Smooth muscle cell (in vitro differentiated cells): Measurements from ENCODE around the gene NLGN4X. TPM values are rescaled to one million over a fixed set of nuclear protein-coding genes. Genes with fewer than 3 reads are reported as not detected.

Experiments
- DNase-seq: peaks from one replicate; lab custom pipeline; 2025; ENCODE audit not compliant: unreplicated experiment; lab: John Stamatoyannopoulos, UW
- H2AFZ ChIP-seq: fragments of 200-600 bp; sonication (generic); 2 replicates; pipeline ENCODE4 v1.6.0; 2016; ENCODE audit warnings: antibody characterized with exemption, low read depth, mild to moderate bottlenecking
- H3F3A ChIP-seq: fragments of 200-600 bp; sonication (generic); 2 replicates; pipeline ENCODE4 v1.6.0; 2017; ENCODE audit warnings: antibody characterized with exemption, low read depth
- H3K27ac ChIP-seq: fragments of 200-600 bp; sonication (generic); 2 replicates; pipeline ENCODE4 v1.5.1; 2016; ENCODE audit warnings: low read depth, mild to moderate bottlenecking
- H3K27me3 ChIP-seq: fragments of 200-600 bp; sonication (generic); 2 replicates; pipeline ENCODE4 v1.6.1; 2016; ENCODE audit warnings: low read depth, mild to moderate bottlenecking
- H3K36me3 ChIP-seq: fragments of 200-600 bp; sonication (generic); 2 replicates; pipeline ENCODE4 v1.5.1; 2016; ENCODE audit warnings: low read depth
- H3K4me1 ChIP-seq: fragments of 200-600 bp; sonication (generic); 2 replicates; pipeline ENCODE4 v1.5.1; 2016; ENCODE audit warnings: low read depth
- H3K4me2 ChIP-seq: fragments of 200-600 bp; sonication (generic); 2 replicates; pipeline ENCODE4 v1.6.0; 2016; ENCODE audit warnings: mild to moderate bottlenecking
- H3K4me3 ChIP-seq: fragments of 200-600 bp; sonication (generic); 2 replicates; pipeline ENCODE4 v1.5.1; 2016; ENCODE audit warnings: mild to moderate bottlenecking
- H3K79me2 ChIP-seq: fragments of 200-600 bp; sonication (generic); 2 replicates; pipeline ENCODE4 v1.6.0; 2016; ENCODE audit warnings: low read depth, mild to moderate bottlenecking
- H3K9ac ChIP-seq: fragments of 200-600 bp; sonication (generic); 2 replicates; pipeline ENCODE4 v1.6.0; 2016; ENCODE audit warnings: low read depth
- H3K9me3 ChIP-seq: fragments of 200-600 bp; sonication (generic); replicated peaks from 2 replicates; pipeline ENCODE4 v1.5.1; 2016; ENCODE audit warnings: low read depth
- H4K20me1 ChIP-seq: fragments of 200-600 bp; sonication (generic); 2 replicates; pipeline ENCODE4 v1.6.0; 2016; ENCODE audit warnings: low read depth
- CTCF ChIP-seq: fragments of 200-600 bp; sonication (generic); IDR thresholded peaks from 2 replicates; pipeline ENCODE4 v1.5.1; 2017; ENCODE audit warnings: borderline replicate concordance, mild to moderate bottlenecking, antibody characterized with exemption; ENCODE audit not compliant: insufficient read depth, poor library complexity, severe bottlenecking
- WGBS: methylation state at CpG from one replicate; pipeline ENCODE4 v1.1.7; 2016; ENCODE audit warnings: low lambda C conversion rate; 5-methylcytosine and 5-hydroxymethylcytosine counted together
- polyA plus RNA-seq: library from polyadenylated mRNA; unstranded; fragments of >200 nt; fragmentation: Nextera tagmentation; extraction: Ambion mirVana; gene quantifications from 2 replicates; pipeline ENCODE4 v1.2.1, GENCODE V29; 2016
- total RNA-seq: library from RNA; depleted of rRNA; stranded (reverse); fragments of >200 nt; gene quantifications from 2 replicates; pipeline ENCODE4 v1.2.3, GENCODE V29; 2014

The NLGN4X gene
- total and polyA plus RNA-seq, 2 experiments from 2014 or later = 1.6 to 4.7 TPM

GRCh38 chrX:6244666-6245065, 16.0 kb upstream of the NLGN4X start:
- no peaks in the 10 kb centered on the region for H3K27me3 ChIP-seq
- no peaks in the 10 kb centered on the region for H3K36me3 ChIP-seq
- H3K79me2 ChIP-seq = no peaks in the 10 kb centered on the region
- H3K27ac ChIP-seq = no peak overlapping the region
- no peak for TF ChIP-seq CTCF
- H3K9me3 ChIP-seq = no peaks in the 10 kb centered on the region
- H3F3A ChIP-seq = no peaks in the 10 kb centered on the region
- no peaks in the 10 kb centered on the region for H4K20me1 ChIP-seq
- H3K9ac ChIP-seq = no peak overlapping the region
- no peak overlapping the region for H3K4me2 ChIP-seq
- no peak overlapping the region for H2AFZ ChIP-seq
- 83% methylated on average over 6 of the region's 6 CpGs for WGBS
- no peaks in the 10 kb centered on the region for H3K4me1 ChIP-seq
- no peak for DNase-seq
- H3K4me3 ChIP-seq = no peak overlapping the region

- H3K9me3 ChIP-seq = no peaks in the 10 kb centered on the region
- no peaks in the 10 kb centered on the region for H3K36me3 ChIP-seq
- WGBS = 77% methylated on average over 3 of the region's 3 CpGs
- DNase-seq = no peak
- H3K79me2 ChIP-seq = no peaks in the 10 kb centered on the region
- no peak overlapping the region for H3K27ac ChIP-seq
- H3K27me3 ChIP-seq = no peaks in the 10 kb centered on the region
- no peaks in the 10 kb centered on the region for H3K4me1 ChIP-seq
- no peak overlapping the region for H3K4me2 ChIP-seq
- no peak overlapping the region for H3K9ac ChIP-seq
- TF ChIP-seq CTCF = no peak
- no peak overlapping the region for H3K4me3 ChIP-seq
- H2AFZ ChIP-seq = no peak overlapping the region
- no peaks in the 10 kb centered on the region for H3F3A ChIP-seq
- H4K20me1 ChIP-seq = no peaks in the 10 kb centered on the region
These were observed 9.9 kb upstream of the NLGN4X start for GRCh38 chrX:6238576-6238975.

- H3K4me3 ChIP-seq = peak overlapping the region; percentile 64
- H3K4me1 ChIP-seq = peaks cover 6% of the 10 kb centered on the region
- WGBS = 41% methylated on average over 8 of the region's 8 CpGs
- peak overlapping the region; percentile 83 for H3K4me2 ChIP-seq
- H4K20me1 ChIP-seq = no peaks in the 10 kb centered on the region
- TF ChIP-seq CTCF = no peak
- H3K36me3 ChIP-seq = no peaks in the 10 kb centered on the region
- H3F3A ChIP-seq = no peaks in the 10 kb centered on the region
- no peak overlapping the region for H3K27ac ChIP-seq
- no peak for DNase-seq
- no peak overlapping the region for H2AFZ ChIP-seq
- H3K9me3 ChIP-seq = no peaks in the 10 kb centered on the region
- H3K27me3 ChIP-seq = peaks cover 9% of the 10 kb centered on the region
- no peaks in the 10 kb centered on the region for H3K79me2 ChIP-seq
- H3K9ac ChIP-seq = no peak overlapping the region
These were observed 732 bp downstream of the NLGN4X start for GRCh38 chrX:6227935-6228334.

- TF ChIP-seq CTCF = no peak
- Histone ChIP-seq H4K20me1 (no peaks in the 10 kb centered on the region), H3K9me3 (no peaks in the 10 kb centered on the region), H3K9ac (no peak overlapping the region), H3F3A (no peaks in the 10 kb centered on the region), H2AFZ (no peak overlapping the region), H3K4me1 (peaks cover 6% of the 10 kb centered on the region), H3K79me2 (no peaks in the 10 kb centered on the region), H3K27ac (no peak overlapping the region), H3K36me3 (no peaks in the 10 kb centered on the region), H3K4me2 (peak overlapping the region; percentile 83), H3K4me3 (peak overlapping the region; percentile 64), H3K27me3 (peaks cover 9% of the 10 kb centered on the region)
- WGBS = 46% methylated on average over 25 of the region's 25 CpGs
- no peak for DNase-seq
These were observed 1.2 kb downstream of the NLGN4X start for GRCh38 chrX:6227453-6227835.
